CD4-positive, alpha-beta T cell treated with Interleukin-17A for 1 hour (primary cell): ENCODE results near the gene MED13.
"Not testable (repeated sequence)": the region's sequence is repeated elsewhere in the genome, so short reads cannot be mapped to it uniquely, and the experiment has no call there.

Experiments used
- DNase-seq: peaks from one replicate; pipeline ENCODE4 v3.0.0-alpha.2; 2020

MED13 gene

DNA sequence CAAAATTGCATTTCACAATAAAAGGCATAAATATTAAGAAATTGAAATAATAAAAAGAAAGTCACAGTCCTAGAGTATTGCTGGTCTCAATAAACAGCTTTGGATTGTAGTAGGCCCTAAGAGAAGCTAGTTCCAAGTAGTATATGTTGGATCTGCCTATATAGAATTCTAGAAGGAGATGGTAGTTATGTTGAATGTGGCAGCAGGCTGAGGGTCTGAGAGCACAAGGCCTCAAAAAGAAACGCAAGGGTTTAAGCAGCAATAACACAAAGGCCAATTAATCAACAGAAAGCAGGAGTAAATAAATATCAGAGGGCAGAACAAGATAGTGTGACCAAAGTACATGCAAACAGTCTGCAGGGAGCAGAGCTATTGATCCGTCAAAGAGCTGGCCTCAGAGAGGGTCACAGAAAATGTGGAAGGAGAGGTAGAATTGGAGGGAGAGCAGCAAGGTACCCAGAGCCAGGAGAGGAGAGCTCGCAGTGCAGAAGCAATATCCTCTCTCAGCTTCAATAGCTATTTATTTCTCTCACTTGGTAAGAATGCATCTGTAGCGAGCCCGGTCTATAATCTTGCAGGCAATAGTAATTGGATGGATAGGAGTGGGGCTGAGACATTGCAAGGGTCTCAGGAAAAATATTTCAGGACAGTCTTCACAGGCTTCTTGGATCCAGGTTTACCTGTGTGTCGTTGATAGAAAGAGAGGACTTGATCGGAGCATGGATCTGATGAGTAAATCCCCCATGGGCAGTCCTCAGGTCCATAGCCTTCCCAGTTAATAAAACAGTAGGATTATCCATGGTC lies 25.1 kb upstream of the MED13 start:
- DNase-seq: no peak

DNA sequence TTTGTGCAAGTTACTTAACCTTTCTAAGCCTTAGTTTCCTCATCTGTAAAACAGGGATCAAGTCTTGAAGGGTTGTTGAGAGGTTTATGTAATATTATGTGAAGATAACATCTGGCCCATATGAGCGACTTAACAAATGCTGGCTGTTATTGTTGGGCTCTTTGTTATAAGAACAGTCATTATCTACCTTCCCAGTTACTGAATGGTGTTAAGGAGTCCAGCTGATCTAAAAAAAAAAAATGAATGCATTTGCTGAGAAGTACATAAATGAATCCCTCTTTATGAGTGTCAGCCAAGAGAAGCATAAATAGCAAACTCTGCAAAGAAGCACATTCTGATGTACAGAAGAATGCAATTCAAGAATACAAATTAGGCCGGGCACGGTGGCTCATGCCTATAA lies 24.3 kb upstream of the MED13 start:
- DNase-seq: no peak

DNA sequence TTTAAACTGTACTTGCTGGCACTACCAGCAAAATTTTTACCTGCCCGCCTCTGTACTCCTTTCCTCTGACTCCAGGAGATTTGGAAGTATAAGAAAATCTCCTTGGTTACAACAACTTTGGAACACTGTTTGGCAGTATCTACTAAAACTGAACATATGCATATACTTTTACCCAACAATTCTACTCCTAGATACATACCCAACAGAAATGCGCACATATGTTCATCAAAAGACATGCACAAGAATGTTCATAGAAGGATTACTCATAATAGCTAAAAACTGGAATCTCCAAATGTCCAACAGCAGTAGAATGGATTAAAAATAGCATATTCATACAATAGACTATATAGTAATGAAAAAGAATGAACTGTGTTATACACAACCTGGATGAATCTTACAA lies 21.7 kb upstream of the MED13 start:
- DNase-seq: no peak

DNA sequence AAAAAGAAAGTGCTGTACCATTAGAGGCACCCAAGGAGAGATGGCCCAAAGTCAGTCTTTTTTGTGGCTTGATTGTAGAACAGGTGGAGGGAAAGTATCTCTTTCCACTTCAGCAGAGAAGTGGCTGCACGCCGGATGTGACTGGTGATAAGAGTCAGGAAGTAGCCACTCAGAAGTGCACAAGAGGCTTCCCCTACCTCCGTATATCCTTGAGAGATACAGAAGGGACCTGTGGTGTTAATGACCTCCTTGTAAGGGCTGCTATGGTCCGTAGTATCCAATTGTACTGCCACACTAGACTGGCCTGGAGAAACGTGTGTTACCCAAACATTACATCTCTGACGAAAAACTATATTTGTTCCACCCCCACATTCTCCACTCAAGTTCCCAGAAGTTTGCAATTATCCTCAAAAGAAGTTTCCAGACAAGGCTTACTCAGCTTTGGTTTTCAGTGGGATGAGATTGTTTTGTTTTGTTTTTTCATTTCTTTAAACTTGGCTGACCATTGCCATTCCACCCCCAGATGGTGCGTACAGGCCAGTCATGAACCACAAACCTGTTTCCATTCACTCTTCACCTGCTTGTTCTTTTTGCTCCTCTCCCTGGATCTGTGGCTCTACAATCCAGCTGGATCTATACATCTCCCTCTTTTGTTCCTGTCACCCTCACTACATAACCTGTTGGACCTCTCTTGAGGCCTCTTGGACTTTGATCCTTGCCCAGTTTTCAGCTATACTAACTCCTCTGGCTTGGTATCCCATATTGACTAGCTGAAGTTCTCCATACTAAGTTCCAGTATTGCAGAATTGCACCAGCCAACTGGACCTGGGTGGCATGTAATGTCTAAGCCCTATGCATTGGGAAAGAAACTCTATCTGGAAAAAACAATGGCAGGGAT lies 20.7 kb upstream of the MED13 start:
- no peak for DNase-seq

DNA sequence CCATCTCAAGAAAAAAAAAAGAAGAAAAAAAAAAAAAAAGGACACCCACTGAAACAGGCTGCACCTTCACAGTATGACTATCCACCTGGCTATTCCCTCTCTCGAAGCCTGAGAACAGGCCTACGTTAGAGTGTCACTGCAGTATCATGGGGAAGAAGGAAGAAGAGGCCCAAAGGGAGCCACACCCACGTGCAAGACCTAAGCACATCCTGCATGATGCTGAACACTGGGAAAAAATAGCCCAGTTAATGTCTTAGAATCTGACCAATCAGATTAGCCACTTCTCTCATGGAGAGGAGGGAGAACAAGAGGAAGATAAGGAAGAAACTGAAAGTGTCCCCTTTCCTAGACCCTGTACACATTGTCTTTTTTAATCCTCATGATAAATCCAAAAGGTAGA lies 19.5 kb upstream of the MED13 start:
- DNase-seq: no peak

GRCh38 chr17:62083651-62084050 lies 18.6 kb upstream of the MED13 start:
- DNase-seq: no peak

DNA sequence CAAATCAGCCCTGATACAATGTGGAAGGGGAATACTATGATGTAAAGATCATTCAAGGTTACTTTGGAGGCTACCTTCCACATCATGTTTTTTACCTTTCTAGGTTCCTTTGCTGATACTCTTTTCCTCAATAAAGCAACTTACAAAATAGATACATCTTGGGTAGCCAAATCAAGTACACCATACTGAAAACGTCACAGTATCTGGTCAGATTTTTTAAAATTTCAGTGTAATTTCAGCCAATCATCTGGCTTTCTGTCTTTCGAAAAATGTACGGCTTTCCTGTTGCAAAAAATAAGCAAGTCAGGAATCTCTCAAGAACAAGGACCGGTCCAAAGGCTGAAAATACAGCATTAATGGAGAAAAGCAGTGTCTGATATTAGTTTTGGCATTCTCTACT lies 15.6 kb upstream of the MED13 start:
- no peak for DNase-seq

- DNase-seq: no peak
Measured at GRCh38 chr17:62078009-62078408, 12.9 kb upstream of the MED13 start.

DNA sequence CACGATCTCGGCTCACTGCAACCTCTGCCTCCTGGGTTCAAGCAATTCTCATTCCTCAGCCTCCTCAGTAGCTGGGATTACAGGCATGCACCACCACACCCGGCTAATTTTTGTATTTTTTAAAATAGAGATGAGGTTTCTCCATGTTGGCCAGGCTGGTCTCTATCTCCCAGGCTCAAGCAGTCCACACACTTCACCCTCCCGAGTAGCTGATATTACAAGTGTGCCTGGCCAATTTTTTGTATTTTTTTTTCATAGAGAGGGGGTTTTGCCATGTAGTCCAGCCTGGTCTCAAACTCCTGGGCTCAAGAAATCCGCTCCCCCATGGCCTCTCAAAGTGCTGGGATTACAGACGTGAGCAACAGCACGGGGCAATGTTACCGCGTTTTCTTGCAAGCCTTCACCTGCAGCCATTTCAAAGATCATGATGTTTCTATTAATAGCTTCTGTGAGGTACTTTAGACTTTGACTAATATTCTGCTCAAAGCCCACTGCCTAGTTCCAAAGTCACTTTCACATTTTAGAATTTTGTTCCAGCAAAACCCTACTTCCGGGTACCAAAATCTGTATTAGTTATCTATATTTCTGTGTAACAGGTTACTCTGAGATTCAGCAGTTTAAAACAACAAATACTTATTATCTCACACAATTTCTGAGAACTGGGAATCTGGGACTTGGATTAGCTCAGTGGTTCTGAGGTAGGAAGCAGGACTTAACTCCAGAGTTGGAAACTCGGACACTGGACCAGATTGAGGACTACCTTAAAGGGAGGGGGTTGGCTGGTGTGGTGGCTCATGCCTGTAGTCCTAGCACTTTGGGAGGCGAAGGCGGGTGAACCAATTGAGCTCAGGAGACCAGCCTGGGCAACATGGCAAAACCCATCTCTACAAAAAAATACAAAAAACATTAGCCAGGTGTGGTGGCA lies 12.0 kb upstream of the MED13 start:
- DNase-seq: no peak

- no peak for DNase-seq
Measured at GRCh38 chr17:62075308-62075815, 10.3 kb upstream of the MED13 start.

DNA sequence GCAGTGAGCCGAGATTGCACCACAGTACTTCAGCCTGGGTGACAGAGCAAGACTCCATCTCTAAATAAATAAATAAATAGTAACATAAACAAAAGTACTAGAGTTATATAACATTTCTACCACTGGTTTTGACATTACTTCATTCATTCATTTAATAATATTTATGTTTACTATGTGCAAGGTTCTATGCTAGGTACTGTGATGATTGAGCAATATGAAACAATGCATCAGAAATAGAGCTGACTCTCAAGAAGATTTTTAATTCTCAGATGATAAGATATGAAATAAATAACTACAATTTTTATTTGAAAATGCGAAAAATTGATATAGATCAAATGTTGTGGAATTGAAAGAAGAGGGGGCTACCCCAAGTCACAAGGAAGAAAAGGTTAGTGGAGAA lies 8.9 kb upstream of the MED13 start:
- DNase-seq: no peak

DNA sequence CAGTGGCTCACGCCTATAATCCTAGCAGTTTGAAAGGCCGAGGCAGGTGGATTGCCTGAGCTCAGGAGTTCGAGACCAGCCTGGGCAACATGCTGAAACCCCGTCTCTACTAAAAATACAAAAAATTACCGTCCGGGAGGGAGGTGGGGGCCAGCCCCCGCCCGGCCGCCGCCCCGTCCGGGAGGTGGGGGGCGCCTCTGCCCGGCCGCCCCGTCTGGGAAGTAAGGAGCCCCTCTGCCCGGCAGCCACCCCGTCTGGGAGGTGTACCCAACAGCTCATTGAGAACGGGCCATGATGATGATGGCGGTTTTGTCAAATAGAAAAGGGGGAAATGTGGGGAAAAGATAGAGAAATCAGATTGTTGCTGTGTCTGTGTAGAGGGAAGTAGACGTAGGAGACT lies 7.8 kb upstream of the MED13 start:
- not testable (repeated sequence) for DNase-seq

DNA sequence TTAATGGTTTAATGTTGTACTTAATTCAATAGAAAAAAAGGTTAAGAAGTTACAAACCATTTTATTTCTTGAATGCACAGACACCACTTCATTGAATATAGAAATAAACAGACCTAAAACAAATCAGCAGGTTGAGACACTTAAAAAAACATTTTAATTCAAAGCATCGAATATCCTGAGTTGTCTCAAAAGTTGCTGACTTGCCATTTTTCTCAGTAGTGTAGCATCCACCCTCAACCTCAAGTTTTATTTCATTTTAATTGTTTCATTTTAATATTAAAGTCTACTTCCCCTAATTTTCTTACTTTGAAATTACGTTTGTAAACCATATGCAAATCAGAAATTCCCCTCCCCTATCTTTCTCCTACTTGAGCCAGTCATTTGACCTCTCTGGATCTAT lies 5.8 kb upstream of the MED13 start:
- no peak for DNase-seq

DNA sequence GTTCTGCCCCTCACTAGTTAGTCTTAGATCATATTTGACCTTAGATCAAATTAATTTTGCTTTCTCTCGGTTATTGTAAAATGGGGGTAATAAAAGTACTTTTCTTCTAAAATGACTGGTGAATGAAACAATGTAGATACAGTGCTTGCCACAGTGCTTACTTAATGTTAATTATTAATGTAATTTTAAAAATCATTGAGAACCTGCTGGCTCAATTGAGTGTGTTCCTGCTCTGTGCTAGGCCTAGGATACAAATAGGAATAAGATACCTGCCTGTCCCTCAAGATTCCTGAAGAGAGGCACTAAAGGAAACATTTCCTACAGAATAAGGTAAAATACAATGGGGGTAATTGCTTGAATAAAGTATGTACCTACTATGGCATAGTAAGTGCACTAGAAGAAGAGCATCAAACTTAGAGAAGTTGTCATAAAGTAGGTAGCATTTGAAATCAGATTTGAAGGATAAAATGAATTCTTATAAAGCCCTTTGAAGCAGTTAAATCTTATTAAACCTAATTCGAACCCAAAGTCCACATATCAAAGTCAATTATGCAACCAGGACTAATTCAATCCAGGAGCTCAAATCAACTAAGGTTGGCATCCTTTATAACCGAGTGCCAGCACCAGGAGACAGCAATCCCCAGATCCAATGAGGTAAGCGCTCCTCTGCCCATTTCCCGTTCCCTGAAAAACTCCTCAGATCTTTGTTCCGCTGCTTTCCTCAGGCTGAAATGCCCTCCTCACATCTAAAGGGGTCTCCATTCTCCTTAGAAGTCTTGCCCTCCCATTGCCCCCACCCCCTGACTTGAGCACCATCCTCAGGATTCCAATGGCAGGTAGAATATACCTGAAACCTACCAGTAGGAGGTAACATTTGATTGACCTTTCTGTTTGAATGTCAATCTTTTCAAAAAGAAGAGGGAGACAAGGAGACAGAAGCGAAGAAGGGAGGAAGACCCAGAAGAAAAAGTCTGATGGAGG lies 2.4 kb upstream of the MED13 start:
- DNase-seq: no peak

DNA sequence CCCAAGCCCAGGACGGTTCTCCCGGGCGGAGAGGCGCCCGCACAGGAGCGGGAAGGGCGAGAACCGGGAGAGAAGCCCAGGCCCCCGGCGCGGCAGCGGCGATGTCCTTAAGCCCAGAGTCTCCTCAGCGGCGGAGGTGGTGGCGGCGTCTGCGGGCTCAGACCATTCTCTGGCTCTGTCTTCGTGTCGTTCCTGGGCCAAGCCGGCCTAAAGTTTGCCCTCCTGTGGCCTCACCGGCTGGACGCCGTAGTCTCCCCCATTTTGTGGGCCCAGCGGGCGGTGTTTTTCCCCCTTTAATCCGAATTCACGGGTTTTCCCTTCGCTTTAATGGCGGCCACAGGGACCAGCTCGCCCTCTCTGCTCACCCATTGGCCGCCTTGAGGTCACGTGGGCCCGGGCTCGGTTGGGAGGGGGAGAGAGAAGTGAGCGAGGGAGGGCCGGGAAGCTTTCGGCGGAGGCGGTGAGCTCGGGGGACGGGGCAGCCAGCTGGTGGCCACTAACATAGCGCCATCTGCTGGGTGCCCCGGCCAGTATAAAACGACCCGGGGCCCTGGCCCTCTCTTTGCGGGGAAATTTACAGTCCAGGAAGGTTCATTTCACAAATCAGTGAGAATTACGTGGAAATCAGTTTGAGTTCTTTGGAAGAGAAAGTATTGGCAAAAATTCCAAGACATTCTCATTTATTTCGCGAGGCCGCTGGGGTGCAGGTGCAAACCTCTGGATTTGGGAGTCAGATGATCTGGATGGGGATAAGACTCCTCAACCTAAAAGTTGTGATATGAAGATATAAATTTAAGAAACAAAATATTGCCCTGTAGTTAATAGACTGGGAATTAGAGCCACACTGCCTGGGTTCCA lies 762 bp upstream of the MED13 start:
- DNase-seq: peak; percentile 99

GRCh38 chr17:62064029-62064790 lies 868 bp downstream of the MED13 start:
- DNase-seq: peak; percentile 56

GRCh38 chr17:62062944-62063343 lies 2.1 kb downstream of the MED13 start:
- no peak for DNase-seq

GRCh38 chr17:62062302-62062701 lies 2.8 kb downstream of the MED13 start:
- DNase-seq: no peak

DNA sequence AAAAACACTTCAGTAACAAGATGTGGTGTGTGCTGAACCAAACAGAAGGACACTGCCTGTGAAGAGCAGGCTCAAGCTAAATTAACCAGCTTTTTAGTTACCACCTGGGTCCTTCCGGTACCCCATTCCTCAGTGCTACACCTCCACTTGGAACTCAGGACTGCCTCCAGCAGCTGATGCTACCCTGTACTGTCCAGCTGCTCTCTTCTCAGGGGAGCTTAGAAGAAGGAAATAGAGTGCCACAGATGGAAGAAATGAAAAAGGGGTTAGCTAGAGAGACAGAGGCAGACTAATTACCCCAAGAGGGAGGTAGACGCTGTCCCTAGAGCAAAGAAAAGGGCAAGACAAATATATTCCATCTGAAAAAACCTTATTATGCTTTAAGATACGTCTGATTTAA lies 5.7 kb downstream of the MED13 start:
- DNase-seq: no peak

- no peak for DNase-seq
Measured at GRCh38 chr17:62058611-62059010, 6.5 kb downstream of the MED13 start.
